Renal pelvis (tissue), 4 donors: ENCODE results near the gene GANC. TPM values are rescaled to one million over a fixed set of nuclear protein-coding genes. Genes with fewer than 3 reads are reported as not detected.

Experiments used
- DNase-seq: peaks from one replicate; pipeline ENCODE4 v3.0.0-alpha.2; 2013
- polyA plus RNA-seq, 3 donors: library from polyadenylated mRNA; unstranded; fragments of 120-200 nt; gene quantifications; one replicate each; pipeline ENCODE4 v1.2.1, GENCODE V29; 2013; ENCODE audit not compliant: insufficient read length in 3 of 3

GANC gene
- polyA plus RNA-seq, 3 donors, result 23.8 to 32.4 (median 30.1) TPM

GRCh38 chr15:42343596-42344232 is 70.7 kb downstream of the GANC start:
- no peak for DNase-seq

- DNase-seq, result no peak
These were observed 71.8 kb downstream of the GANC start for GRCh38 chr15:42344763-42345162.

- DNase-seq, result no peak
These were observed 72.5 kb downstream of the GANC start for GRCh38 chr15:42345504-42345903.

- no peak for DNase-seq
These were observed 75.1 kb downstream of the GANC start for GRCh38 chr15:42348083-42348482.

- DNase-seq, result no peak
These were observed 76.2 kb downstream of the GANC start for GRCh38 chr15:42349186-42349585.

- no peak for DNase-seq
These were observed 79.4 kb downstream of the GANC start for GRCh38 chr15:42352401-42352800.

GRCh38 chr15:42353061-42353460 is 80.1 kb downstream of the GANC start:
- DNase-seq, result no peak

GRCh38 chr15:42354824-42355223 is 81.8 kb downstream of the GANC start:
- no peak for DNase-seq

- no peak for DNase-seq
These were observed 82.3 kb downstream of the GANC start for GRCh38 chr15:42355291-42355690.

- DNase-seq, result no peak
These were observed 83.8 kb downstream of the GANC start for GRCh38 chr15:42356851-42357250.

- no peak for DNase-seq
These were observed 85.1 kb downstream of the GANC start for GRCh38 chr15:42358141-42358540.

GRCh38 chr15:42359249-42359648 is 86.2 kb downstream of the GANC start, which contains the start of gene CAPN3:
Gene CAPN3, plus strand, starts transcription at chr15:42359501. Its CDS starts 305 bp downstream, at chr15:42359806.
- no peak for DNase-seq

GRCh38 chr15:42359985-42360384 is 87.0 kb downstream of the GANC start:
- no peak for DNase-seq

GRCh38 chr15:42360535-42361112 is 87.6 kb downstream of the GANC start:
- DNase-seq, result no peak

- no peak for DNase-seq
These were observed 90.5 kb downstream of the GANC start for GRCh38 chr15:42363487-42363886.

GRCh38 chr15:42363942-42364341 is 90.9 kb downstream of the GANC start:
- DNase-seq, result no peak

GRCh38 chr15:42364529-42364928 is 91.5 kb downstream of the GANC start:
- no peak for DNase-seq

GRCh38 chr15:42365921-42366550 is 93.0 kb downstream of the GANC start:
- no peak for DNase-seq

GRCh38 chr15:42367041-42367440 is 94.0 kb downstream of the GANC start:
- DNase-seq, result no peak

- DNase-seq, result no peak
These were observed 95.1 kb downstream of the GANC start for GRCh38 chr15:42368096-42368495.

GRCh38 chr15:42371096-42371495 is 98.1 kb downstream of the GANC start:
- no peak for DNase-seq

GRCh38 chr15:42373274-42373673 is 100.3 kb downstream of the GANC start:
- DNase-seq, result no peak

- DNase-seq, result no peak
These were observed 100.9 kb downstream of the GANC start for GRCh38 chr15:42373936-42374335.

GRCh38 chr15:42374810-42375209 is 101.8 kb downstream of the GANC start:
- DNase-seq, result no peak
